ENCODE data around the gene DAO. TPM values are rescaled to one million over a fixed set of nuclear protein-coding genes. Genes with fewer than 3 reads are reported as not detected.

Gene DAO
- total and polyA plus RNA-seq, 2 of the 4 experiments (the other 2 are of a cell fraction), result not detected

DNA sequence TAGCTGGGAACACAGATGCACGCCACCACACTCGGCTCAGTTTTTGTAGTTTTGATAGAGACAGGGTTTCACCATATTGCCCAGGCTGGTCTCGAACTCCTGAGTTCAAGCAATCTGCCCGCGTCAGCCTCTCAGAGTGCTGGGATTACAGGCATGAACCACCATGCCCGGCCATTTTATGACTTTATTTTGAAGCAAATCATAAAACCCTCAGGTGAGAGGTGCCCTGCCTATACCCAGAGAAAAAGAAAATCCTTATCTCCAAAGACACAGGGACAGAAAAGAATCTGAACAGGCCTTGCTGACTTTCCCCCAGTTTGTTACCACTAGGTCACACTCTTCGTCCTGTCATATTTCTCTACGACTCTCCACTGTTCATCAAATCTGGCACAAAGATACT is 48.8 kb downstream of the DAO start:
- BruUV-seq (replicated peaks), result no TSS peak
- no peak overlapping the region for H4K8ac ChIP-seq (ENCODE audit: low read depth in 2 of 2, low read length in 2 of 2)
- no peak overlapping the region for H3K23ac ChIP-seq (ENCODE audit: low read depth, low read length)
- H2BK5ac ChIP-seq (ENCODE audit: low read depth, low read length, poor library complexity, severe bottlenecking), result no peak overlapping the region
- H3K36me3 ChIP-seq (ENCODE audit: control insufficient read depth, insufficient read depth, low read length), result no peaks in the 10 kb centered on the region
- ATAC-seq (ENCODE audit: low read depth) (no peak), DNase-seq (no peak)
- dilution Hi-C loops (cut with HindIII; ENCODE audit: low sequenced_read_pairs, unreplicated experiment), result no loop called here
- in situ Hi-C loops (cut with MboI; ENCODE audit: low sequenced_read_pairs), result no loop called here
- H2BK20ac ChIP-seq (ENCODE audit: low read depth, low read length), result no peak overlapping the region
- H2AFZ ChIP-seq (replicated peaks; ENCODE audit: low read length, poor library complexity), result no peak overlapping the region
- no peak overlapping the region for H3K4me3 ChIP-seq (ENCODE audit: insufficient read depth, low read depth, low read length)
- no peak overlapping the region for H3K18ac ChIP-seq (ENCODE audit: low read depth, low read length)
- intact Hi-C loops (cut with micrococcal nuclease), result no loop called here
- no peaks in the 10 kb centered on the region for H3K79me1 ChIP-seq (ENCODE audit: low read depth in 1 of 2, low read length in 2 of 2)
- POLR2A ChIA-PET (ENCODE audit: unreplicated experiment), result no interaction called here
- H3K4me1 ChIP-seq (ENCODE audit: control insufficient read depth, insufficient read depth, low read length), result no peaks in the 10 kb centered on the region
- H3K4ac ChIP-seq (ENCODE audit: low read depth, low read length), result no peak overlapping the region
- no peak overlapping the region for H4K91ac ChIP-seq (ENCODE audit: insufficient read depth, low read depth, low read length)
- no peak overlapping the region for H2BK120ac ChIP-seq (ENCODE audit: low read depth, low read length)
- H3K4me2 ChIP-seq (ENCODE audit: low read depth, low read length), result no peak overlapping the region
- no peak overlapping the region for H3K14ac ChIP-seq (replicated peaks; ENCODE audit: low read depth, low read length)
- H3K9me1 ChIP-seq (ENCODE audit: insufficient read depth, low read length), result no peaks in the 10 kb centered on the region
- CTCF ChIA-PET, result no interaction called here
- no peak overlapping the region for H2BK15ac ChIP-seq (ENCODE audit: low read depth, low read length)
- H3K9me3 ChIP-seq (ENCODE audit: control insufficient read depth, insufficient read depth, low read length), result peaks cover 2% of the 10 kb centered on the region; the same call in 1 of the 2 replicates
- H2AK9ac ChIP-seq (replicated peaks; ENCODE audit: low read depth, low read length, poor library complexity), result no peak overlapping the region
- H3K56ac ChIP-seq (ENCODE audit: extremely low read depth, insufficient read depth, low read length), result no peak overlapping the region
- no peaks in the 10 kb centered on the region for H4K20me1 ChIP-seq (ENCODE audit: insufficient read depth, low read length)
- H3K27ac ChIP-seq (ENCODE audit: insufficient read depth, low read length), result no peak overlapping the region
- peaks cover 4% of the 10 kb centered on the region for H3K27me3 ChIP-seq (ENCODE audit: control insufficient read depth, insufficient read depth, low read length)
- WGBS, 2 experiments (ENCODE audit: extremely low coverage in 2 of 2, insufficient read length in 1 of 2), result 50% methylated on average over 5 of the region's 8 CpGs; no CpG with 5 or more reads in 1 of the 2 experiments
- TF ChIP-seq MXI1 (IDR thresholded peaks at IDR 0.05; ENCODE audit: borderline replicate concordance, low read depth, low read length) (no peak), POLR2A (IDR thresholded peaks at IDR 0.05; ENCODE audit: low read depth, low read length) (no peak), MAZ (IDR thresholded peaks at IDR 0.05; ENCODE audit: borderline replicate concordance, low read depth, low read length) (no peak), RAD21 (IDR thresholded peaks at IDR 0.05; ENCODE audit: low read length) (no peak), CHD1 (IDR thresholded peaks at IDR 0.05; ENCODE audit: low read depth, low read length) (no peak), CEBPB (IDR thresholded peaks at IDR 0.05; ENCODE audit: low read depth, low read length) (no peak), NFE2L2 (IDR thresholded peaks at IDR 0.05; ENCODE audit: low read depth, low read length) (no peak), CTCF (conservative IDR thresholded peaks at IDR 0.05; ENCODE audit: low read depth, low read length) (no peak), SMC3 (IDR thresholded peaks at IDR 0.05; ENCODE audit: low read depth, low read length) (no peak), RCOR1 (IDR thresholded peaks at IDR 0.05; ENCODE audit: insufficient replicate concordance, low read length) (no peak), BHLHE40 (IDR thresholded peaks at IDR 0.05; ENCODE audit: low read depth, low read length) (no peak), MAFK (IDR thresholded peaks at IDR 0.05; ENCODE audit: low read depth, low read length) (no peak), RFX5 (IDR thresholded peaks at IDR 0.05; ENCODE audit: low read depth, low read length) (no peak)
- TF ChIP-seq, protein P1, sequence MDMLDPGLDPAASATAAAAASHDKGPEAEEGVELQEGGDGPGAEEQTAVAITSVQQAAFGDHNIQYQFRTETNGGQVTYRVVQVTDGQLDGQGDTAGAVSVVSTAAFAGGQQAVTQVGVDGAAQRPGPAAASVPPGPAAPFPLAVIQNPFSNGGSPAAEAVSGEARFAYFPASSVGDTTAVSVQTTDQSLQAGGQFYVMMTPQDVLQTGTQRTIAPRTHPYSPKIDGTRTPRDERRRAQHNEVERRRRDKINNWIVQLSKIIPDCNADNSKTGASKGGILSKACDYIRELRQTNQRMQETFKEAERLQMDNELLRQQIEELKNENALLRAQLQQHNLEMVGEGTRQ (IDR thresholded peaks at IDR 0.05; ENCODE audit: low read depth, low read length), result no peak
- TF ChIP-seq, protein P2, sequence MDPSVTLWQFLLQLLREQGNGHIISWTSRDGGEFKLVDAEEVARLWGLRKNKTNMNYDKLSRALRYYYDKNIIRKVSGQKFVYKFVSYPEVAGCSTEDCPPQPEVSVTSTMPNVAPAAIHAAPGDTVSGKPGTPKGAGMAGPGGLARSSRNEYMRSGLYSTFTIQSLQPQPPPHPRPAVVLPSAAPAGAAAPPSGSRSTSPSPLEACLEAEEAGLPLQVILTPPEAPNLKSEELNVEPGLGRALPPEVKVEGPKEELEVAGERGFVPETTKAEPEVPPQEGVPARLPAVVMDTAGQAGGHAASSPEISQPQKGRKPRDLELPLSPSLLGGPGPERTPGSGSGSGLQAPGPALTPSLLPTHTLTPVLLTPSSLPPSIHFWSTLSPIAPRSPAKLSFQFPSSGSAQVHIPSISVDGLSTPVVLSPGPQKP (IDR thresholded peaks at IDR 0.05; ENCODE audit: borderline replicate concordance, low read depth, low read length), result no peak
- H4K5ac ChIP-seq (ENCODE audit: low read depth, low read length), result no peak overlapping the region
- H2AK5ac ChIP-seq (ENCODE audit: low read depth, low read length), result no peak overlapping the region
- no peak overlapping the region for H3K9ac ChIP-seq (ENCODE audit: low read depth, low read length)

Measured in IMR-90 (cell line).